ENCODE results near the gene NRTN.
"Not testable (repeated sequence)": the region's sequence is repeated elsewhere in the genome, so short reads cannot be mapped to it uniquely, and the experiment has no call there.

NRTN gene

DNA sequence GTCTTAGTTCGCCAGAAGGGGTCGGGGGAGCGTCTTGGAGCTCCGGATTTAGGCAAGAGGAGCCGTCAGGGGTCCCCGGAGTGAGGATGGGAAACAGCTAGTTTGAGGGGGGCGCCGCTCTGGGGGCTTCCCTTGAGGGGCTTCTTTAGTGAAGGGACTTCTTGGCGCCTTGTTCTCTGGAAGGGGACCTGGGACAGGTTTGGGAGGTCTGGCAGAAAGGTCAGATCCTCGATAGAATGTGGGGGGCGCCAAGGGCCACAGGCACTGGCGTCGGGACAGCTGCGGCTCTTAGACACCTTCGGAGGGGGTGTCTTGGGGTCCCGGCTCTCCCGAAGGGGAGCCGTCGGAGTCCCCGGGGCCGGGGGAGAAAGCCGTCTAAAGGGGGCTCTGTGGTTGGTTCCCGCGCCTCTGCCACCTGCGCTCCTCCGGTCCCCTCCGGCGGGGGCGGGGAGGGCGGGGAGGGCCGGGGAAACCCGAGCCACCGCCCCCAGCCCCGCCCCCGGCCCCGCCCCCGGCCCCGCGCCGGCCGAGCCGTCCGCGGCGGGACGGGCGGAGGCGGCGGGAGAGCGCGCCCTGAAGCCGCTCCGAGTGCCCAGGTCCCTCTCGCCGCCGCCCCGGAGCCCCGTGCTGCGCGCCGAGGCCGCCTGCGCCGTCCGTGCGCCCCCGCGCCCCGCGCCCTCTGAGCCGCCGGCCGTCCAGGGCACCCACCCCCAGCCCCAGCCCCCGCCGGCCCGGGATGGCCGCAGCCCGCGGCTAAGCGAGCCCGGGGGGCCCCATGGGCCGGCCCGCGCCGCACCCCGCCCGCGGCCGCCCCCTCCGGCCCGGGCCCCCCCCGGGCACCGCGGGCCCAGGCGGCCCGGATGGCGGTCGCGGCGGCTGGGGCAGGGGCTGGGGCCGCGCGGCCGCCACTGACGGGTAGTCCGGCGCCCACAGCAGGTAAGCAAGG lies at the start of gene NRTN:
NRTN (plus strand) TSS at position 552 of the 946 bp plus-strand sequence. CDS start 19,099 bp downstream, outside the sequence.
- peak in 1 of 2 donors; percentile 41 for DNase-seq (ENCODE audit: low read depth in 2 of 2)

GRCh38 chr19:5762608-5763217 lies 42.2 kb upstream of the NRTN start:
- no peak for DNase-seq (ENCODE audit: low read depth in 2 of 2)

DNA sequence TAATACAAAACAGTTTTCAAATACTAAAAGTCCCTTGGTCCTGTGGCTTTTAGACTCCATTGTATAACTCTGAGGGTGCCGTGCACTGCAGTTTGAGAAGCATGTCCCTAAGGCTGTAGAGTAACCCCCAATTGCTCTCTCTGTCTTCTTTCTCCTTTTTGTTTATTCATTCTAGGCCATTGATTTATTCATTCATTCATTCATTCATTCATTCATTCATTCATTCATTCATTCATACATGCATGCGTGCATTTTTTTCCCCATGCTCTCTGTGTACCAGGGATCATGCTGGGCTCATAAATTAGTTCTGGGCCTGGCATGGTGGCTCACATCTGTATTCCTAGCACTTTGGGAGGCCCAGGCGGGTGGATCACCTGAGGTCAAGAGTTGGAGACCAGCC lies 39.6 kb upstream of the NRTN start:
- DNase-seq (ENCODE audit: low read depth in 2 of 2): no peak

DNA sequence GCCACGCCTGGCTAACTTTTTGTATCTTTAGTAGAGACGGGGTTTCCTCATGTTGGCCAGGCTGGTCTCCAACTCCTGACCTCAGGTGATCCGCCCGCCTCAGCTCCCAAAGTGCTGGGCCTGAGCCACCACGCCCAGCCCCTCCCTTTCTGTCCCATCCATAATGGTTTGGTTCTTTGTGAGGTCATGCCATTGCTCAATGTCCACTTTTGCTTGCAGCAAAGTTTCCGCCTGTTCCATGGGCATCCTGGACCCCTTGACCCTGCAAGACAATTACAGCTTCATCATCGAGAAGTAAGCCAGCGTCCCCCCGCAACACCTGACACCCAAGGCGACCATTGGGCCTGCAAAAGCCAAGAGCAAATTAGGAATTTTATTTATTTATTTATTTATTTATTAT lies 36.9 kb upstream of the NRTN start:
- no peak for DNase-seq (ENCODE audit: low read depth in 2 of 2)

GRCh38 chr19:5772416-5772815 lies 32.5 kb upstream of the NRTN start:
- no peak for DNase-seq (ENCODE audit: low read depth in 2 of 2)

- no peak for DNase-seq (ENCODE audit: low read depth in 2 of 2)
Measured at GRCh38 chr19:5773276-5773675, 31.6 kb upstream of the NRTN start.

GRCh38 chr19:5774921-5775320 lies 29.9 kb upstream of the NRTN start:
- DNase-seq (ENCODE audit: low read depth in 2 of 2): no peak

DNA sequence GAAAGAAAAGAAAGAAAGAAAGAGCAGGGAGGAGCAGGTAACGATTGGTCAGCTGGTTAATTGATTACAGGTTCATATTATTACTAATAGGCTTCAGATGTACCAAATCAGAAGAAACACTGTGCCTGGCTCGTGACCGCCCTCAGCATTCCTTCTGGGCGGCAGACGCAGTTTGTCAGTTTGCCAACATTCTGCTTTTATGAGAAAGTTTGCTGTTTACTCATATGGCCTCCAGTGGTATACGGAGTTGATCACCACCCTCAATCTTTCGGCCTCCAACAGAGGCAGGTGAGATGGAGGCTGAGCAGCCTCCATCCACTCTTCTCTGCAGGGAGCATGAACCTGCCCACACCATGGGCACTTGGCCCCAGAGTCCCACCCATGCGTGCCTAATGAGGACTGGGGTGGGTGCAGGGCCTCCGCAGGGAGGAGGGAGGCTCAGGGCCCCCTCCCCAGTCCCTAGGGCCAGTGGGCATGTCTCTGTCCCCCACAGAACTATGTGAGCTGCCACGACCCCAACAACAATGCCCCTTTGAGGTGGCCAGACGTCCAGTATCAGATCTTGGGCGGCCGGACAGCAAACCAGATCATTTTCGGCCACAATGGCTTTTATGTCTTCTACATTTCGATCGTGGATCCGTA lies 29.1 kb upstream of the NRTN start:
- no peak for DNase-seq (ENCODE audit: low read depth in 2 of 2)

DNA sequence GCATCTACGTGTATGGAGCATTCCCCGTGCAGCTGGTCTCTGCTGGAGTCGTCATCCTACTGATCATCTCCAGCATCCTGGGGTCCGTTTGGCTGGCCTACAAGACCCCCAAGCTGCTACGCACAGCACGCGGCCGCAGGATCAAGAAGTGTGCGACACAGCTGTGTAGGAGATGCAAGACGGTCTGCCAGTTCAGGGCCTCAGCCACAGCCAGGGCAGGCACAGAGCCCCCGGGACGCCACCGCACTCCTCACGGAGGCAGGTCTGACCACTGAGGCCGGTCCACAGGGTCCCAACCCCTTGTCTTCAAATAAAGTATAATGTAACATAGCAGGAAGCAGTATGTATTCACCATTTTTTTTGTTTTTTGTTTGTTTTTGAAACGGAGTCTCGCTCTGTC lies 26.5 kb upstream of the NRTN start:
- DNase-seq (ENCODE audit: low read depth in 2 of 2): no peak

- not testable (repeated sequence) for DNase-seq (ENCODE audit: low read depth in 2 of 2)
Measured at GRCh38 chr19:5780916-5781315, 24.0 kb upstream of the NRTN start.

DNA sequence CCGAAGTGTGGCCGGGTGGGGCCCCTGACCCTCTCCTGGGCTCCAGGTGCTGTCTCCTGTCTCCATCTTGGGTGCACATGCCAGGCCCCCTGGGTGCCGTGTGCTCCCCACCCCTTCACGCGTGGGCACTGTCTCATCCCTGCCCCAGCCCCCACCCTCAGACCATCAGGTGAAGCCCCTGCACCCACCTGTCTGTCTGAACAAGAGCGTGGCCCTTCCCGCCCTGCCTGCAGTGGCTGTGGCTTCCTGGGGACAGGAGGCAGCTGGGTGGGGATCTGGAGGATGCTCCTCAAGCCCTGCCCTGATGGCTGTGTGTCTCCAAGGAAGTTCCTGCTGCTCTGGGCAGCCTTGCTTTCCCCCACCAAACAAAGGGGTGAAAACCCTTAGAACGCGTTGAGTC lies 22.5 kb upstream of the NRTN start:
- DNase-seq (ENCODE audit: low read depth in 2 of 2): no peak

- no peak for DNase-seq (ENCODE audit: low read depth in 2 of 2)
Measured at GRCh38 chr19:5782945-5783919, 21.6 kb upstream of the NRTN start.

DNA sequence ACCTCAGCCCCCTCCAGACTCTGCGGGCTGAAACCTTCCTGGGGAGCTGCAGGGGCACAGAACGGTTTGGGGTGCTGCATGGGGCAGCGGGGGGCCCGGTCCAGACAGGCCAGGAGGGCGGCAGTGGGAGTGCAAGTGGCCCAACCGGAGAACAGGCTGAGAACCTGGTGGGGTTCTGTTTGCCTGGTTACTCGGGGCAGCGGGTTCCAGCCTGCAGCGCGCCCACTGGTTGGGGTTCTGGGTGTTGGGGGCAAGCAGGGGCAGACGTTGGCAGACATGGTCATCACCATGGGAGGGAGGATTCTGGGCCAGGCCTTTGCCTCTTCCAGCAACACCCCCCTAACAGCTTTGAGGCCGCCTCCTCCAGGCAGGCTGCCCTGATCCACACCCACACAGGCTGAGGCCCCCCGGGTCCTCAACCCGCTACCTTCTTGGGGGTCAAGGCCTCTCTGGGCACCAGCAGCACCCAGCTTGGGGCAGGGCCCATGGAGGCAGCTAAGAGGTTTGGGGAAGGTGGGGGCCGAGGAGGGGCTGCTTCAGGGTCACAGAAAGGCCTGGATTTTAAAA lies 20.2 kb upstream of the NRTN start, which contains the start of gene PRR22:
PRR22 (minus strand) TSS at position 166 of the 567 bp plus-strand sequence; CDS start at position 80, 86 bp downstream.
- no peak for DNase-seq (ENCODE audit: low read depth in 2 of 2)

- no peak for DNase-seq (ENCODE audit: low read depth in 2 of 2)
Measured at GRCh38 chr19:5785423-5785822, 19.4 kb upstream of the NRTN start.

DNA sequence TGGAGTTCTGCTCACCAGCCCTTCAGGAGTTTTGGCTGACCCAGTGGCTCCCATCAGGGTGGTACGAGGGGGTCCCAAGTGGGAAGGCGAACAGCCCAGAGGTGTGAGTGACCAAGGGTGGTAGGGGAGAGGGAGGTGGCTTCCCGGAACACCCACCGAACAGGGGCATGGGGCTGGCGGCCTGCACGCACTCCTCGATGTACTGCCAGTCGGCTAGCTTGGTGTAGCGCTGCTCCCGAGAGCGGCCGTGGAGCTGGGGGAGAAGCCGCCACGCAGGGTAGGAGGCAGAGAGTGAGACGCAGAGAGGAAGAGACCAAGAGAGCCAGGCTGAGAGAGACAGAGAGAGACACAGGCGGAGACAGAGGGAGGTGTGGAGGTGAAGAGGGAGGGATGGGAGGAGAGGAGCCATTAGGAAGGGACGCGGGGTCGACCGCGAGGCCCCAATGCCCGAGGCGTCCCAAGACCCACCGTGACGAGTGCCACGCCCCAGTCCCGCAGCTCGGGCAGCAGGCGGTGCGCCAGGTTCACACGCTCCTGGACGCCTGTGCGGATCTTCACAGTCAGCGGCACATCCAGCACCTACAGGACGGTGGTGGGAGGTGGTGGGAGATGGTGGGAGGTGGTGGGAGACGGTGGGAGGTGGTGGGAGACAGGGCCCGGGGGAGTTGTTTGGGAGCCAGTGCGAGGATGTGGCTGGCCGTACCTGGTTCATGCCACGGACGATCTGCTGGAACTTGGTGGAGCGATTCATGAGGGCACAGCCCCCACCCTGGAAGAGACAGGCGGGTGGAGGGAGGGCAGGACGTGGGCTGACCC lies 18.1 kb upstream of the NRTN start:
- DNase-seq (ENCODE audit: low read depth in 2 of 2): no peak

GRCh38 chr19:5787409-5788182 lies 17.3 kb upstream of the NRTN start:
- no peak for DNase-seq (ENCODE audit: low read depth in 2 of 2)

- no peak for DNase-seq (ENCODE audit: low read depth in 2 of 2)
Measured at GRCh38 chr19:5788422-5788821, 16.4 kb upstream of the NRTN start.

GRCh38 chr19:5789351-5789761 lies 15.5 kb upstream of the NRTN start:
- no peak for DNase-seq (ENCODE audit: low read depth in 2 of 2)

DNA sequence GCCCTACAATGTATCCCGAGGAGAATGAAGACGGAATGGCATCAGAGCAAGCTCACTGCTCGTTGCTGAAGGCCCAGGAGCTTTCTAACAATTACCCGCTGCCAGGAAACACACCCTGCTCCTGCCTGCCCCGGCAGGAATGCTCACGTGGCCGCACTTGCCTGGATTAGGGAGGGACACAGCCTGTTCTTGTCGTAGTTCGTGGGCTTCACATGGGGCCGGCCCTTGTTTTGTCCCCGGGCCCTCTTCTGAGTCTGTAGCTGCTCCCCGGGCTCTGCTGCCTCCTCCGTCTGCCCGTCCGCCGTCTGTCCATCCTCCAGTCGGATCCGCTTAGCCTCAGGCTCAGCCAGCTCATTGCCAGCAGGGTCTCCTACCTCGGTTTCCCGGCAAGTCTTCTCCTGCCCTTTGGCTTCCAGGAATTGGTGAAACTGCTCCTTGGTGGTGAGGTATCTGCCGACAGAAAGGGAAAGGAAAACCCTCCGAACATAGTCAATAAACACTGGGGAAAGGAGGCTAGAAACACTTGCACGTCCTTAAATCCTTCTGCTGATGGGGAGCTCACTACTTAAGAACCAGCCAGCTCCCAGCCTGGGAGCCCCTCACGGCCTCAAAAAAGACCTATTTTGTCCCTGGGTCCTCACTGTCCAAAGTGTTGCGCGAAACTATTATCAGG lies 14.8 kb upstream of the NRTN start:
- no peak for DNase-seq (ENCODE audit: low read depth in 2 of 2)

Data from stimulated activated CD8-positive, alpha-beta memory T cell treated with anti-CD3 and anti-CD28 coated beads, Interleukin-2, amount 100 ng/mL, for 48 hours (primary cell).